Stimulated activated CD4-positive, alpha-beta T cell treated with anti-CD3 and anti-CD28 coated beads, Interleukin-15, amount 100 ng/mL, for 48 hours (primary cell): ENCODE data around the gene M6PR.
"Not testable (repeated sequence)": the region's sequence is repeated elsewhere in the genome, so short reads cannot be mapped to it uniquely, and the experiment has no call there.

ENCODE experiments used
- DNase-seq, 2 donors: peaks; one replicate each; pipeline ENCODE4 v3.0.0-alpha.2; 2020; ENCODE audit warnings: low read depth in 2 of 2

The M6PR gene

GRCh38 chr12:8912914-8913313, 36.5 kb downstream of the M6PR start:
- DNase-seq: no peak

DNA sequence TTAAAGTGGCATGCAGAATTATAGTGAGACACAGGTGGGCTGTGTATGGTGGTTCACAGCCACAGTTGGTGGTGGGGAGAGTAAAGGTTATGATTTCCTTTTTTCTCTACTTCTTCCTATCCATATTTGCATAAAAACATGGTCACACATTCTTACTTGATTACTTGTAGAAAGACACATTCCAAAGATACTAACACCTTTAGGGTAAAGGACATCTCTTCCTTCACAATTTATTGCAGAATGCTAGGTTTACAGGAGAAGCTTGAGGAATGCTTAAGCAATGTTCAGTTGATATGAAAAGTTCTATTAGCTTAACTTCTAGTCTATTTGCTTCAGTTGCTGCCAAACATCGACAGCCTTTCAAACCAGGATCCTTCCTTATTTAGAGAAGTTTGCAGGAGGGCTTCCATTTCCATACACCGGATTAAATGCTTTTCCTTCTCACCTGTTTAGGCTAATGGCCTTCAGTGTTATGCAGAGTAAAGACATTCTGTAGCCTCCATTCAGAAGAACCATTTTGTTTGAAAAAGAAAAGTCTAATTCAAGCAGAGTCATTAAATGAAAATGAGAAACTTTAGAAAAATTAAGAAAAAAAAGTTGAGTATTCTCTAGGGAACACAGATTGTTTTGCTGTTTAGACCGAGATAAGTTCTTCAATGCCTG, 37.7 kb downstream of the M6PR start:
- no peak for DNase-seq

DNA sequence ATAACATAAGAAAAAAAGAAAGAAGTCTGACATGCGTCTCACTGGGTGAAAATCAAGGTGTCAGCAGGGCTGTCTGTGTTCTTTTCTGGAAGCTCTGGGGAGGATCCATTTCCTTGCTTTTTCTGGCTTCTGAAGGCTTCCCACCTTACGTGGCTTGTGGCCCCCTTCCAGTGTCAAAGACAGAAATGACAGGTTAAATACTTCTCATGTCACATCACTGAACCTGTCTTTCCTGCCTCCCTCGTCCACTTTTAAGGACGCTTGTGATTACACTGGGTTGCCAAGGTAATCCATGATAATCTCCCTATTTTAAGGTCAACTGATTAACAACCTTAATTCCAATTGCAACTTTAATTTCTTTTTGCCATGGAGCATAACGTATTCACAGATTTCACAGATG, 39.7 kb downstream of the M6PR start:
- no peak for DNase-seq

- DNase-seq: no peak
Measured at GRCh38 chr12:8907513-8907912, 41.9 kb downstream of the M6PR start.

DNA sequence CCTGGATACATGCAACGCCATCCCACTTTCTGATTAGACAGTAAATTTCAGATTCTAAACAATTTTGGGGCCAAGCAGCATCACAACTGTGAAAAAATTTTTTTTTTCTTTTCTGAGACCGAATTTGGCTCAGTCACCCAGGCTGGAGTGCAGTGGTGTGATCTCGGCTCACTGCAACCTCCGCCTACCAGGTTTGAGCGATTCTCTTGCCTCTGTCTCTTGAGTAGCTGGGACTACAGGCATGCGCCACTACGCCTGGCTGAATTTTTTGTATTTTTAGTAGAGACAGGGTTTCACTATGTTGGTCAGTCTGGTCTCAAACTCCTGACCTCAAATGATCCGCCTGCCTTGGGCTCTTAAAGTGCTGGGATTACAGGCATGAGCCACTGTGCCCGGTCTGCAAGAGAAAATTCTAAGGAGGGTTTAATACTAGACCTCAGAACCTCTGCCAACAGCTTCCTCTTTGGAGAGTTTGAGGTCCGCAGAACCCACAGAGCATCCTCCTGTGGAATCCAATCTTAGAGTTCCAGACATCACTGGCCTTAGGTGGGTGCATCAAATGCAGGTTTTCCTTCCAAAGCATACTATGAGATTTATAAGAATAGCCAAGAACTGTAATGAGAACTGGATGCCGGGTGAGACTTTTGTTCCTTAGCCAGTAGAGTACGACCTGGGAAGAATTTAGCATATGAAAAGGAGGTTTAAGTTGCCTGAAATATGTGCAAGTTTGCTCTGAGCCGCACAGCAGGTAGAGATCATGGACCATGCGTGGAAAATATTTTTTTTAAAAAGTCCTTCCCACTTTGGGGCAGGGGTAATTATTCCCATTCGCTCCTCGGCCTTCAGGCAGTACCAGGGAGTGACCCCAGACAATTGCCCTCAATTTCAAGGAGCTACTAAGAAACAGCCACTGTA, 42.9 kb downstream of the M6PR start:
- DNase-seq: no peak

GRCh38 chr12:8905546-8905945, 43.9 kb downstream of the M6PR start:
- DNase-seq: no peak

- no peak for DNase-seq
Measured at GRCh38 chr12:8904665-8905064, 44.8 kb downstream of the M6PR start.

GRCh38 chr12:8903646-8904045, 45.8 kb downstream of the M6PR start:
- DNase-seq: no peak

GRCh38 chr12:8902703-8903102, 46.7 kb downstream of the M6PR start:
- DNase-seq: not testable (repeated sequence)

GRCh38 chr12:8899830-8900229, 49.6 kb downstream of the M6PR start:
- DNase-seq: no peak

- DNase-seq: no peak
Measured at GRCh38 chr12:8897081-8897480, 52.4 kb downstream of the M6PR start.

- DNase-seq: no peak
Measured at GRCh38 chr12:8894986-8895385, 54.5 kb downstream of the M6PR start.

DNA sequence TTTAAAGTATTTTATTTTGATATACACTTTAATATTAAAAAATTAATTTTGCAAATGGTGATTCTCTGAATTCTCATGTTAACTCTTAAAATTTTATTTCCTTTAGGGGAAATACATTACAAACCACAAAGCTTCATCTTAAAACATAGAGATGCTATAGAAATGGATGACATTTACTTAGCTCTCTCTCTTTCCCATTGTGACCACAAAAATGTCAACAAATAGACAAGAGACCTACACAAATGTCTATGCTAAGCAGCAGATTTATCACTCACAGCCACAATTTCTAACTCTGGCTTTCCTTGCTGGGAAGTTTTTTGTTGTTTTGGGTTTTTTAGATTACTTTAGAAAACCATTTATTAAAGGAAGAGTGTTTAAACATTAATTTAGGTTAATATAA, 55.1 kb downstream of the M6PR start:
- no peak for DNase-seq

DNA sequence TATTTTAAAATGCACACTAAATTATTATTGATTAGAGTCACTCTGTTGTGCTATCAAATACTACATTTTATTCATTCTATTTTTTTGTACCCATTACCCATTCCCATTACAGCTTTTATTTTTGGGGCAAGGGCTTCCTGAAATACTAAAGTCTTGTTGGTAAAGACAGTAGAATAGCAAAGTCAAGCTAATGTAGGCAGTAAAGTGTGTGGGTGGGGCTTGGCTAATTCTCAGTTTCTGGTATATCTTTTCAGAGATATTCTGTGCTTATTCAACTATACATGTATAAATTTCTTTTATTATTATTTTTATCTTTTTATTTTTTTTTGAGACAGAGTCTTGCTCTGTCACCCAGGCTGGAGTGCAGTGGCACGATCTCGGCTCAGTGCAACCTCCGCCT, 57.5 kb downstream of the M6PR start:
- no peak for DNase-seq
